ENCODE data around the gene KIF5B.
"Not testable (repeated sequence)": the region's sequence is repeated elsewhere in the genome, so short reads cannot be mapped to it uniquely, and the experiment has no call there.

The KIF5B gene

DNA sequence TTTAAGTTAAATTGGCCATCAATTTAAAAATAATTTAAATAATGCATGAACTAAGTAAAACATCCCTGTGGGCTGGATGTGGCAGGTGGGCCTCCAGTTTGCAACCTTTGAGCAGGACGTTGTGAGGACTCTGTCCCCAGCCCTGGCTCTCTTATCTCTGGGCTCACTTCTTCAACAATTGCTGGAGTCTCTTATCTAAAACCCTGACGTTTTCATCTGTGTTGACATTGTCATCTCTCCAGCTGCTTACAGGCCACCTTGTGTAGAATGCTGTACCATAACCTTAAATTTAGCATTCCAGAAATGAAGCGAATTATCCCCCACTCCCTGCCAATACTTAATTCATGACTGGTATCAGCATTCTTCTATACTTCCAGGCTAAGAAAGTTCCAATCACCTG is 3.2 kb upstream of the KIF5B start:
- no peak for DNase-seq (ENCODE audit: low read depth in 2 of 2)

DNA sequence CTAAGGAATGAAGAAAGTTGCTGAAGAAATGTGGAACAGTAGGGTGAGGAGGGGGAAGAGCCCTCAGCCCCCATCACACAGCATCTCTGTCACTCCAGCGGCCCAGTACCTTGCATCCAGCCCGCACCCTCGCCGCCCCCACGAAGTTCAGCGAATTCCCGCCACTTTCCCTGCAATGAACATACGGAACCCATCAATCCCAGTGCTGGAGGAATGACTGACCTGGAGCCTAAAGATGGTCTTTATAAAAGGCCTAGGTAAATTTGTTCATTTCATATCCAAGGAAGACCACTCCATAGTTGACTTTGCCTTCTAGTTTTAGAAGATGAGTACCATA is 779 bp upstream of the KIF5B start:
- DNase-seq (ENCODE audit: low read depth in 2 of 2), result no peak

DNA sequence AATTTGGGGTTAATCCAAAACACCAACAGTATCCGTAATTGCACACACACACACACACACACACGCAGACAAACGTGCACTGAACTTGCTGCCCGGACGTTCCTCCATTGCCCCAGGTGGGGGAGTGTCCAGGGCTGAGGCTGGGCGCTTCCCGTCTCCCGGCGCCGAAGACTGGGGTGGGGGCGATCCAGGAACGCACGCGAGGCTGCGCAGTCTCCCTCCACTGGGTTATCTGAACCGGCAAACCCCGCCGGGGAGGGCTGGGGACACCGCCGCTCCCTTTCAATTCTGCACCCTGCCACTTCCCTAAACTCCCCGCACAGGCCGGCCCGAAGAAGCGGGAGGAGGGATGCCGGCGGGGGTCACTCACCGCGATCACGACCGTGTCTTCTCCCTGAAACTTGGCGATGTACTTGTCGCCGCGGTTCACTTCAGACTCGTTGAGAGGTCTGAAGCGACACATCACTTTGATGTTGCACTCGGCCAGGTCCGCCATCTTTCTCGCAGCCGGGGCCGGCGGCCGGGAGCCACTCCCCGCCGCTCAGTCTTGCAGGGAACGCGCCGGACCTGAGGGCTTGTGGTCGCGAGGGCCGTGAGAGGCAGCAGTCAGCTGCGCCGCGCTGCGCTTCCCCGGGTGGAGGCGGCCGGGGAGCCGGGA is 618 bp downstream of the KIF5B start:
- peak; percentile 17 to 39 for DNase-seq (ENCODE audit: low read depth in 2 of 2)

DNA sequence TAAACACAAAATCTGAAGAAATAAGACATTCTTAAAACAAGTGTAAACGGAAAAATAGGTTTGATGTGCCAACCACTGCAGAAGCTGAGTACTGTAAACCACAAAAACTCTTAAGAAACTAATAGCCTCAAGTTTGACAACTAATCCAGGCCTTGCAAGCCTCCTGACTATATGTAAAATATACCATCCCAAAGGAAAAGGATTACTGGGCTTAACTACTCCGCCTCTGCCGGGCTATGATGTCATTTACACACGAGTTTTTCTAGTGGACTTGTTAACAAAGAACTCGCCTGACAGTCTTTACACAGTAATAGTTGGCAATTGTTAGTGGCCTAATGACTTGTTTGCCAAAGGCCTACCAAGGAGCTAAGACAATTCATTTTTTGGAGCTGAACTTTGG is 2.1 kb downstream of the KIF5B start:
- DNase-seq (ENCODE audit: low read depth in 2 of 2), result no peak

DNA sequence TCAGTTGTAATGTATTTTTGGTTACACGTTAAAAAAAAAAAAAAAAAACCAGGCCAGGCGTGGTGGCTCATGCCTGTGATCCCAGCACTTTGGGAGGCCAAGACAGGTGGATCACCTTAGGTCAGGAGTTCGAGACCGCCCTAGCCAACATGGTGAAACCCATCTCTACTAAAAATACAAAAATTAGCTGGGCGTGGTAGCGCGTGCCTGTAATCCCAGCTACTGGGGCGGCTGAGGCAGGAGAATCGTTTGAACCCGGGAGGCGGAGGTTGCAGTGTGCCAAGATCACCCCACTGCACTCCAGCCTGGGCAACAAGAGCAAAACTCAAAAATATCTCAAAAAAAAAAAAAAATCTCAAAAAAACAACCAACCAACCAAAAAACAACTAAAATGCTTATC is 2.8 kb downstream of the KIF5B start:
- DNase-seq (ENCODE audit: low read depth in 2 of 2), result not testable (repeated sequence)

DNA sequence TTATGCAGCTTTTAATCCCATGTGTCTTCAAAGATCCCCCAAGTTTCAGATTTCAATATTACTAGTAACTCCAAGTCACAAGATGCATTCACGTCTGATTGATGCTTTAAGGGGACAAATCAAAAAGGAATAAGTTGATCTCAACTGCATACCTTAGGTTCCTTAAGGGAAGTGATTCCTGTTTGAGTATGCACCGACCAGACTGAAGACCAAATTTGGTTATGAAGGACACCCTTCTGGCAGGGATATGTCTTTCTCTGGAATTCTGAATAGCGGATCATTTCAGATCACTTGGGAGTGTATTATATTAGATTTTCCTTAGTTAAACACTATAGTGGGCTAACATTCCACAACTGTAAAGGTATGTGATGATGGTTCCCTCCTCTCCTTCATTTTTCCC is 4.3 kb downstream of the KIF5B start:
- DNase-seq (ENCODE audit: low read depth in 2 of 2), result no peak

DNA sequence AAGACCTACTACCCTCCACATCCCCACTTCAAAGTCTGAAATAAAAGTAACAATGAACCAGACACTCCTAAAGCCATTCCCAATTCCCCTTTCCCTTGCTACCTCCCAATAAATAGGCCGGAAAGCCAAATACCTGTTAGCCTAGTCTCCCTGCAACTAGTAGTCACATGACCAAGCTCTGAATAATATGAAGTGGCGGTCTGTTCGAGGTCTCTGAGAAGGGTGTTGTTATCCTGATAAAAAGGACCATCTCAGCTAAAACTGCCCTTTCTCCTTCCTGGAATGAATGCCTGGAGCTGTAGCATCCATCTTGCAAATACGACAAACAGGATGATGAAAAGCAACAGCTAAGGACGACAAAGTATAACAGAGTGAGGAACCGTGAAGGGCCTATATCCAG is 6.0 kb downstream of the KIF5B start:
- DNase-seq (ENCODE audit: low read depth in 2 of 2), result no peak

DNA sequence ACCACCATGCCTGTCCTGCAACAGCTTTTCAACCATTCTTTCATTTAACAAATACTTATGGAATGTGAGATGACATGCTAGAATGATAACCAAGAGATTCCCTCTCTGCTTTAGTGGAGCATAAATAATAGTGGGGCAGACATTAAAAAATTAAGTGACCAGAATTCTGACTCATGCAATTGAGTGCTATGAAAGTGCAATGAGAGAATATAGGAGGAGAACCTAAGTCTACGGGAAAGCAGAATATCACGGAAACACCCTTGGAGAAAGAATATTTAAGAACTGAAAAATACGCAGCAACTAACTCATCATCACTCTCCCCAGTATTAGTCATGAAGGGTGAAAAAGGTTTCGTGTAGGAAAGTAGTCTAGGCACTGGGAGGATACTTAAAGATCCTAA is 7.1 kb downstream of the KIF5B start:
- DNase-seq (ENCODE audit: low read depth in 2 of 2), result no peak

DNA sequence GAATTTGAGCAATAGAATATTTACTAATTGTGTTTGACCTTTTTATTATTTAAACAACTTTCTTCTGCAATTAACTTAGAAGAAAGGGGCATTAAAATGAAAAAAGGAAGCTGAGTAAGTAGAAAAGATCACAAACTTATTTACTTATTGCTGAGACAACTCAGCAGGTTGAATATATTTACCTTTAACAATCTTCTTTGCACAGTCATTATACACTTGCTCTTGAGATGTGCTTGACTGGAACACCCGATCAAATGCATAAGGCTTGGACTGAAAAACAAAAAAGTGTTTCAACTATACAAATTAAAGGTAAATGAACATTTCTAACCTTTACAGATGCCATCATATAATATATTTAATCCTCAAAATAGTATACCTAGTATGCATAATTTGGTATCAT is 7.9 kb downstream of the KIF5B start:
- DNase-seq (ENCODE audit: low read depth in 2 of 2), result no peak

DNA sequence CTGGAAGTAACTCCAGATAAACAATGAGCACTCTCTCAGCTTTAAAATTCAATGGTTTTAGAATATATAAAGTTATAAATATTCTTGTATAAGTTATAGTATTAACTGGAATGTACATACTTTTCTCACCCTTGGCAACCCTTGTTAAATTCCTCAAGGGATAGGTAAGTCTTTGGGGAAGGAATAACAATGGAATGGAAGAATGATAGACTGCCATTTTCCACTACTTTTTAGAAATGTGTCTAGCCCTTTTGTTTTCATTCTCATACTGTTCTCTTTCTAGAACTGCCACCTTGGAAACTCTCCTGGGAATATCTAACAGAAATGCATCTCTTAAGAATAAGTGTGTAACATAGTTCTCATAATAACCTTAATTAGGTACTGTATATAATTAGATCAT is 8.3 kb downstream of the KIF5B start:
- DNase-seq (ENCODE audit: low read depth in 2 of 2), result no peak

DNA sequence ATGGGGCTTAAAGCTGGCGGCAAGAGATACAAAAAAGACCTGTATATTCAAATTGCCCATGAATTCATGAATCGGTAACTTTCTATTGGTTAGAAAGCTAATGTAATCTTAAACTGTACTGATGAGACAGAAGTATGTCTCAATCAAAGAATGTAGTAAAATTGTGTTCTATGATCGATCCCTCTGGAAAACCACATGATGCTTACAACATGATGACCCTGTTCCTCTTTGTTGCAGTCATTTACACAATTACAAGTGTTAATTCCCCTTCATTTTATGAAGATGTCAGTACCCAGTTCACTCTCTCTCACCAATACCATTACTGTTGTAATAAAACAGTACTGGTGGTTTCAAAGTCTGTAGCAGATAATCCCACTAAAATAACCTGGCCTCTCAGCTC is 10.1 kb downstream of the KIF5B start:
- no peak for DNase-seq (ENCODE audit: low read depth in 2 of 2)

DNA sequence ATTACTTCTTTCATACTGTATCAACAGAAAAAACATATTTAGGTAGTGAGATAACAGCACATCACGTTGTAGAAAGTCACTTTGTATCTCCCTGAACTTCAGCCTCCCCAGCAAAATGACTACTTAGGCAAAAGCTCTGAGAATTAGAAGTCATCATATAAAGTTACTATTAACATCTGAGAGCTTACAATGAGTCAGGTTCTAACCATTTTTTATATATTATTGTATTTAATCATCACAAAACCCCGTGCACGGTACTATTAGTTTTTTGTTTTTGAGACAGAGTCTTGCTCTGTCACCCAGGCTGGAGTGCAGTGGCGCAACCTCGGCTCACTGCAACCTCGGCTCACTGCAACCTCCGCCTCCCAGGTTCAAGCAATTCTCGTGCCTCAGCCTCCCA is 13.5 kb downstream of the KIF5B start:
- DNase-seq (ENCODE audit: low read depth in 2 of 2), result not testable (repeated sequence)

DNA sequence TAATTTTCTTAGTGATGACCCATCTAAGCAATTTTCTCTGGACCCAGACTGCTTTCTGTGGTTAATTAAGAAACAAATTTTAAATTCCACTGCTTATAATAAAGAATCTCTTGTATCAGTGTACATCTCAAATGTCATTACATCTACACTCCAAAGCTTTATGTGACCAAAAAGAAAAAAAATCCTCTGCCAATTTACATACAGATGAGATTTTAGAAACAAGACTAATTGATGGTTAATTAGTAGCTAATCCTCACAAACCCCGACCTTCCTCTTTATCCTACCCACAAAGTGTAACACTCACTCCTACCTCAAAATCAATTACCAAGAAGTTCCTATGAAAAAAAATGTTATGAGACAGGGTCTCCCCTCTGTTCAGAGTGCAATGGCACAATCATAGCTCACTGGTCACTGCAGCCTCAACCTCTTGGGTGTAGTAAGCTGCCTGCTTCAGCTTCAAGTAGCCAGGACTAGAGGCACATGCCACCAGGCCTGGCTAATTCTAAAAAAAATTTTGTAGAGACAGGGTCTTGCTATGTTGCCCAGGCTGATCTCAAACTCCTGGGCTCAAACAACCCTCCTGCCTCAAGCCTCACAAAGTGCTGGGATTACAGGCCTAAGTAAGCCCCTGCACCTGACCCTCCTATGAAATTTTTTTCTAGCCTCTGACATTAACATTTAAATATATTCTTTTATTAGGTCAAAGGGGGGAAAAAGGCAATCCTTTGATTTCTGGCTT is 14.8 kb downstream of the KIF5B start:
- no peak for DNase-seq (ENCODE audit: low read depth in 2 of 2)

DNA sequence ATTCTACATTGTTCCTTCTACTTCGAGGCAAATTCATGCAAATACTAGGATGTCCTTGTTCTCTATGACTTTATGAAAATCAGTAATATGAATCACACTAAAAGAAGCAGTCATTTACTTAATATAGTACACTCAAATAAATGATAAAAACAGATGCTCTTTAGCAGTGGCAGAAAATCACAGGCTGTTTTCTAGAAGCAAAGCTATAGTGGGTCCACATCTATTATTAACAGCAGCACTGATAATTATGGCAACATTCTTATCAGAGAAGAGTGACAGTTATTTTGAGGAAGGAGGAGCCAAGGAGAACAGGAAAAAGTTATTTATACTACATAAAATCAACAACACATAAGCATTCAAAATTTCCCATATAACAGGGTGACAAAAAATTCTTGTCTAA is 16.5 kb downstream of the KIF5B start:
- DNase-seq (ENCODE audit: low read depth in 2 of 2), result no peak

DNA sequence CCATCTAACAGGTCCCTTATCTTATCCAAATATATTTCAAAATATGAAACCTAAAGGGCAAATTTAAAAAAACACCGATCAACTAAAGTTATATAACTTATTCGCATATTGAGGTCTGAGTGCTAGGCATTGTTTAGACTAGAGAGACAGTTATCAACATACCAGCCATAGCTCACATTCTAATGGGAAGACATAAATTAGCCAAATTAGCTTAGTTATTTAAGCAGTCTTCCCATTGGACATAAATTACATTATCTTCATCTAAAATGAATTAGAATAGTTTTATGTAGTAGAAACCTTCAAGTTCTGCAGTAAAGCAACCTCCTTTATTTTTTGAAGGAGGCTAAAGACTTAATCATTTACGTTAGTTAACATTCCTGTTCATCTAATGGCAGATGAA is 17.4 kb downstream of the KIF5B start:
- no peak for DNase-seq (ENCODE audit: low read depth in 2 of 2)

DNA sequence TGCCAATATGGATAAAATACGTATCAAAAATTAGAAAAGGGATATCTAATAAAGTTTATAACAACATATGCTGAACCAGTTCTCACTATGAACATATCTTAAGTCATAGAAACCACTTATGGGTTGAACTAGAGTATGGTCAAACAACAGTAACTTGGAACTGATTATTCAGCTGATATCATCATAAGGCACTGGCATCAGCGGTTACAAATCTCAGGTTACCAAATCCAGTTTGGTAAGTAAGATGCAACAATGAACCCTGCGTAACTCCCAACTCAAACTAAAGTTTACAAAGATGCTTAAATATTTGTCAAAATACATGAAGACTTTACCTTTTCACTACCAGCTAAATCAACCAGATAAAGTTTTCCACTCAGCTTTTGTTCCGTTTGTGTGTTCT is 19.3 kb downstream of the KIF5B start:
- DNase-seq (ENCODE audit: low read depth in 2 of 2), result no peak

DNA sequence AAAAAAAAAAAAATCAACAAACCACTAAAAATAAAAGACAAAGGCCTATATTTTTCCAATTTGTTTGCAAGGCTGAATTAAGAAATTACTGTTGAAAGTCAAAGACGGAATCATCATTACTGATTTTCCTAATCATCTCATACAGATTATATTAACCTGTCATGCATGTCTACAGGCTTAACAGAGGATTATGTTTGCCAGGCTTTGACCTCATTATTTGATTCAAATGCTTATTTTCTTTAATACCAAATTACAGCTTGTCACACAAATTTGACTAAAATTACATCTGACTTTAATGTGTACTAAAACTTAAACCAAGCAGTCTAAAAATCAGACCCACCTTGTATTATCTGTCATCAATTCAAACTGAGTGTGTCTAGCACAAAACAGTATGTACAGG is 21.2 kb downstream of the KIF5B start:
- DNase-seq (ENCODE audit: low read depth in 2 of 2), result no peak

DNA sequence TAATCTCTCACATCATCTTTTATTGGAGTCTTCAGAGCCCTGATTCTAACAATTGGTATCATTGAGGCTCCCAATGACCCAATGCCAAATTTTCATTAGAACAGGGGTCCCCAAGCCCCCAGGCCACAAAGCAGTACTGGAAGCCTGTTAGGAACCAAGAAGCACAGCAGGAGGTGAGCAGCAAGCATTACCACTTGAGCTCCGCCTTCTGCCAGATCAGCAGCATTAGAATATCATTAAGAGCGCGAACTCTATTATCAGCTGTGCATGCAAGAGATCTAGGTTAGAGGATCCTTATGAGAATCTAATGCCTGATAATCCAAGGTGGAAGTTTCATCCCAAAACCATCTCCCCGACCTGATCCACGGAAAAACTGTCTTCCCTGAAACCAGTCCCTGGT is 23.1 kb downstream of the KIF5B start:
- DNase-seq (ENCODE audit: low read depth in 2 of 2), result no peak

DNA sequence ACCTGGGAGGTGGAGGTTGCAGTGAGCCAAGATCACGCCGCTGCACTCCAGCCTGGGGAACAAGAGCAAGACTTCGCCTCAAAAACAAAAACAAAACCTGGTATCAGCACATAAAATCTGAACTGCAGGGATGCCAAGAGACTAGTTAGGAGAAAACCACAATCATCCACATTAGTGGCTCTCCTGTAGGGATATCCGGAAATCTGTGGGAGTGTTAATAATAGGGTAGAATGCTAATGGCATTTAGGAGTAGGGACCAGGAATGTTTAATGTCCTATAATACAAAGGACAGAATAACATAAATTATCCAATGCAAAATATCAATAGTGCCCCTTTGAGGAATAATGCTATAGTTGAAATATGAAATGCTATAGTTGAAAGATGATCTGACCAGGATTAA is 24.3 kb downstream of the KIF5B start:
- DNase-seq (ENCODE audit: low read depth in 2 of 2), result no peak

DNA sequence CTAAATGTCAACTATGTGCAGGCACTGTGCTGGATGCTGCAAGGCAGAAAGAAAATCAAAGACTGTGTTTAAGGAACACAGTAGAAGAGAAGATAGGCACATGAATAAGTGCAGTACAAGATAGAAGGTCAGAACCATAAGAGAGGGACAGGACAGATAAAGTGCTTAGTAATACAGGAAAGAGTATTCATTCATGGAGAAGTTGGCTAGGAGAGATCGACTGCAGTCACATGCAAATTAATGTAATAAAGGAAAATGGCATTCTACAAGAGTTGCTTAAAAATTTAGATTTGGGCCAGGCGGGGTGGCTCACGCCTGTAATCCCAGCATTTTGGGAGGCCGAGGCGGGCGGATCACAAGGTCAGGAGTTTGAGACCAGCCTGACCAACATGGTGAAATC is 24.8 kb downstream of the KIF5B start:
- DNase-seq (ENCODE audit: low read depth in 2 of 2), result no peak

DNA sequence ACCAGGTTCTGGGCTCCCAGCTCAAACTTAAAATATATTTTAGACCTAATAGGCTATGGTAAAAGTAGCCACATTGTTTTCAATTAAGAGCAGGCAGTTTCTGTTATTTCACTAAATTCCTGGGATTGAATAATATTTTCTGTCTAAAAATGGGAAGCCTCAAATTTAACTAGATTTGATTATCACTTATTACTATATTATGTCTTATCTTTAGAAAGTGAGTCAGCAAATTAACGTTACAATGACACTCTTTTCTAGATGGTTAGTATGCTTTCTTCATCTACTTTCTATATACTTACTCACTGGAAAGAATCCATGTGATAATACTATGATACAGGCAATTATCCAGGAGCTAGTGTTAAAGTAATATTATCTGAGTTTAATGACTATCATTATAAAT is 27.5 kb downstream of the KIF5B start:
- no peak for DNase-seq (ENCODE audit: low read depth in 2 of 2)

DNA sequence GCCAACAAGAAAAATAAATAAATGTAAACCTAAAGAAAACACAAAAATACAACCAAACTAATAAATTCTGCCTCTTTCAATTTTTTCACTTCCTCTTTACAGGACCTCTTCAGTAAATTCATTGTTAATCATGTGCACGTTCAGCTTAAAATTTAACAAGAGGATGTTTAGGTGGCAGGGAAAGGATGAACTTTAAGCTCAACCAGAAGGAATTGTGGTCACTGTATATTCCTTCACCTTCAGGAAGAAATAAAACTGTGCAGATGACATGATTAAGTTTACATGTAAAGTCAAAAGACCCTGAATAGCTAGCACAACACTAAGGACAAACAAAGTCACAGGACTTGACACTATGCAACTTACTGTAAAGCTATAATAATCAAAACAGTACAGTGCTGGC is 33.0 kb downstream of the KIF5B start:
- DNase-seq (ENCODE audit: low read depth in 2 of 2), result no peak

DNA sequence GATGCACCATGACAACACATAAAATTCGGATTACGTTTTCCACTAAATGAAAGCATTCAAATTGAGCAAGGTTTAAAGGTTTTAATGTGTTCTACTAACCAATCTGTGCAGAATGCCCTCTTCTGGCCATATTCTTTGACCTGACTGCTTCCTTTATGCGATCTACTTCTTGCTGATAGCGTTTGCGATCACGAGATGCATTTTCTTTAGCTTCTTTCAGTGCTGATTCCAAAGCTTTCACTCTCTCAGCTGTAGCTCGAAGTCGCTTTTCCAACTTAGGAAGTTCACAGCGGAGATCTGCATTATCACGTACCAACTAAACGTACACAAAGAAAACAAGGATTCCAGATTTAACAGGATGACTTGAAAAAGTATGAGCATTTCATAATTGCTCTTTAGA is 39.2 kb downstream of the KIF5B start:
- no peak for DNase-seq (ENCODE audit: low read depth in 2 of 2)

DNA sequence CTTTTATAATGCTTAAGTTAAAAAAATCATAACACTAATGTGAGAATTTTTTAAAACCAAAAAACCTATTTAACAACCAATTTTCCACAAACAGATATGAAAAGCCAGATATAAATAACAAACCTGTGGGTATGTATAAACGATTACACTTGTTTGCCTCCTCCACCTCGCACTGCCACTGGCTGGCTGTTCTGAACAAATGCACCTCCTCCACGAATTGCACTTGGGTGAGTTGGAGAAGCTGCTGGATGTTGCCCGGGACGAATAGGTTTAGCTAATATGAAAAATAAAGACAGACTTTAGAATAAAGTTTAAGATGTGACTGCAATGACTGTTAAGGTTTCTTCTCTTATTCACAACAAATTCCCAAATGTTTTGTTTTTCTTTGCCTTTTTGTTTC is 40.8 kb downstream of the KIF5B start:
- DNase-seq (ENCODE audit: low read depth in 2 of 2), result no peak
